HepG2 (cell line): ENCODE measurements around the gene ZSCAN21. TPM values are rescaled to one million over a fixed set of nuclear protein-coding genes. Genes with fewer than 3 reads are reported as not detected.

Experiments
- CAMTA2 ChIP-seq: sonication (generic); formaldehyde crosslinking; IDR thresholded peaks from 2 replicates; pipeline ENCODE4 v1.4.0; 2020; ENCODE audit warnings: mild to moderate bottlenecking, missing genetic modification reagents, borderline replicate concordance
- DDIT3 ChIP-seq: sonication (generic); formaldehyde crosslinking; IDR thresholded peaks from 2 replicates; pipeline ENCODE4 v1.4.0; 2020; ENCODE audit warnings: mild to moderate bottlenecking, missing genetic modification reagents
- ELF1 ChIP-seq: sonication (generic); formaldehyde crosslinking; IDR thresholded peaks from 2 replicates; pipeline ENCODE4 v1.4.0; 2020; ENCODE audit warnings: missing genetic modification reagents
- GFI1 ChIP-seq: sonication (generic); formaldehyde crosslinking; IDR thresholded peaks from 2 replicates; pipeline ENCODE4 v1.5.0; 2020; ENCODE audit warnings: missing genetic modification reagents, mild to moderate bottlenecking, borderline replicate concordance
- GTF2F1 ChIP-seq: fragments of 150-350 bp; IDR thresholded peaks from 2 replicates; pipeline ENCODE4 v1.6.1; 2014; ENCODE audit warnings: low read length
- HCFC1 ChIP-seq: fragments of 150-350 bp; IDR thresholded peaks from 2 replicates; pipeline ENCODE4 v1.6.1; 2014; ENCODE audit warnings: low read depth, low read length
- KLF9 ChIP-seq: IDR thresholded peaks from 2 replicates; pipeline ENCODE4 v1.6.1; 2016; ENCODE audit warnings: low read depth
- PCBP2 ChIP-seq: fragments of 200-400 bp; formaldehyde crosslinking; optimal IDR thresholded peaks from 2 replicates; pipeline ENCODE3; 2018; ENCODE audit warnings: low read length, low read depth; ENCODE audit not compliant: poor library complexity, severe bottlenecking
- PHF21A ChIP-seq: sonication (generic); formaldehyde crosslinking; IDR thresholded peaks from 2 replicates; pipeline ENCODE4 v1.5.0; 2020; ENCODE audit warnings: mild to moderate bottlenecking, missing genetic modification reagents
- POLR2G ChIP-seq: fragments of 200-400 bp; formaldehyde crosslinking; IDR thresholded peaks from 2 replicates; pipeline ENCODE4 v1.6.1; 2018; ENCODE audit warnings: mild to moderate bottlenecking, low read depth, low read length, moderate library complexity
- PRDM10 ChIP-seq: sonication (generic); formaldehyde crosslinking; IDR thresholded peaks from 2 replicates; pipeline ENCODE4 v1.4.0; 2020; ENCODE audit warnings: low read depth, missing genetic modification reagents
- TSC22D2 ChIP-seq: sonication (generic); formaldehyde crosslinking; IDR thresholded peaks from 2 replicates; pipeline ENCODE4 v1.5.1; 2020; ENCODE audit warnings: missing genetic modification reagents, mild to moderate bottlenecking, borderline replicate concordance
- ZNF275 ChIP-seq: sonication (generic); formaldehyde crosslinking; IDR thresholded peaks from 2 replicates; pipeline ENCODE4 v1.8.0; 2022; ENCODE audit warnings: missing genetic modification reagents, mild to moderate bottlenecking, inconsistent platforms, borderline replicate concordance
- ZNF564 ChIP-seq: sonication (generic); formaldehyde crosslinking; IDR thresholded peaks from 2 replicates; pipeline ENCODE4 v1.8.1; 2023; ENCODE audit warnings: mild to moderate bottlenecking, missing genetic modification reagents
- ZNF615 ChIP-seq: sonication (generic); formaldehyde crosslinking; IDR thresholded peaks from 2 replicates; pipeline ENCODE4 v1.5.0; 2020; ENCODE audit warnings: mild to moderate bottlenecking, missing genetic modification reagents, borderline replicate concordance
- ZNF768 ChIP-seq: sonication (generic); formaldehyde crosslinking; IDR thresholded peaks from 2 replicates; pipeline ENCODE4 v1.4.0; 2020; ENCODE audit warnings: missing genetic modification reagents
- ZNF775 ChIP-seq: sonication (generic); formaldehyde crosslinking; IDR thresholded peaks from 2 replicates; pipeline ENCODE4 v1.4.0; 2020; ENCODE audit warnings: missing genetic modification reagents, mild to moderate bottlenecking, moderate library complexity, borderline replicate concordance
- ZSCAN30 ChIP-seq: sonication (generic); formaldehyde crosslinking; IDR thresholded peaks from 2 replicates; pipeline ENCODE4 v1.5.0; 2020; ENCODE audit warnings: mild to moderate bottlenecking, missing genetic modification reagents
- polyA plus RNA-seq, 8 experiments: library from polyadenylated mRNA; depleted of rRNA in 3 of 8; stranded (reverse) in 7 of 8; unstranded in 1 of 8; fragments of >200 nt; fragmentation: Illumina TruSeq in 4 of 8; extraction: Trizol in 4 of 8; gene quantifications; 2 replicates each; pipeline versions ENCODE4 v1.2.1 to v1.2.3, GENCODE V29; 2011 to 2016; ENCODE audit warnings: low read depth in 4 of 8, missing spikeins in 1 of 8, mixed read lengths in 1 of 8; ENCODE audit not compliant: insufficient read depth in 1 of 8
- total RNA-seq, 5 experiments: library from RNA; depleted of rRNA; stranded (reverse); fragments of >200 nt; fragmentation: Illumina TruSeq; extraction: Trizol; gene quantifications; 2 replicates each; pipeline ENCODE4 v1.2.3, GENCODE V29; 2016; ENCODE audit warnings: low read depth in 1 of 5
- TF ChIP-seq, protein P1 (sequence below): sonication (generic); formaldehyde crosslinking; IDR thresholded peaks from 2 replicates; pipeline ENCODE4 v1.5.0; 2020; ENCODE audit warnings: mild to moderate bottlenecking, missing genetic modification reagents
- TF ChIP-seq, protein P2 (sequence below): sonication (generic); formaldehyde crosslinking; IDR thresholded peaks from 2 replicates; pipeline ENCODE4 v1.5.0; 2020; ENCODE audit warnings: missing genetic modification reagents, mild to moderate bottlenecking, borderline replicate concordance
- TF ChIP-seq, protein P3 (sequence below): sonication (generic); formaldehyde crosslinking; IDR thresholded peaks from 2 replicates; pipeline ENCODE4 v1.4.0; 2020; ENCODE audit warnings: mild to moderate bottlenecking, missing genetic modification reagents

The ZSCAN21 gene
- total and polyA plus RNA-seq, 2 of the 13 experiments (the other 11 are each of a cell fraction or from before 2014, with no cell fraction given), result 7.0 to 10.0 TPM

DNA sequence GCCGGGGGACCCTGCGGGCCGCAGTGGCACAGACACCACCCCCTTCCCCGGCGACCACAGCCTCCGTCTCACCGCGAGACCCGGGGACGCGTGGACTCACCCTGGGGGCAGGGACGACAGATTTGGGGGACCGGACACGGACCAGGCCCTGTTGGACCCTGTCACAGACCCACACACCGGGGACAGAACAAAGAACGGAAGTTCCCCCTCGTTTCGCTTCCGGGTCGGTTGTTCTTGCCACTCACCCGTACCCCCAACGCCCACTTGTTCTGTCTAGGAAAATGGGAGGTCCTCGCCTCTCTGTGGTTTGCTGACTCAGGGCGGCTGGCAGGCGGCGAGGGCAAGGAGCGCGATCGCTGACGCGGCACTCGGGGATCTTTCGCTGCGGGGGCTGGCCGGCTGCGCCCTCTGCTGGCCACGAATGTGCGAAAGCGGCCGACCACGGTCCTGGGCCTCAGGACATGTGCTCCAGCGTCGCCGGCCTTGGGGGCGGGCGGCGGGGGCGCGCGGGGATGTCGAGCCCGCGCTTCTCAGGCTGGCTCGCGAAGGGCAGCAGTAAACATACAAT, 32.0 kb downstream of the ZSCAN21 start, which contains the start of gene ZNF3 (continued):
- TF ChIP-seq GTF2F1 (no peak), KLF9 (CRISPR knock-in tag) (0 out of 2 replicates have a peak, but pooled peaks have one; percentile 74), HCFC1 (peak; percentile 77), ZNF768 (CRISPR knock-in tag) (peak; percentile 53; the same call in 1 of the 2 replicates), ZNF275 (CRISPR knock-in tag) (peak; percentile 89), ZSCAN30 (CRISPR knock-in tag) (peak; percentile 67; the same call in 1 of the 2 replicates), DDIT3 (CRISPR knock-in tag) (no peak), TSC22D2 (peak; percentile 94; the same call in 1 of the 2 replicates), PRDM10 (CRISPR knock-in tag) (peak; percentile 85), PCBP2 (no peak), PHF21A (peak; percentile 94), ZNF564 (peak; percentile 94), ZNF615 (CRISPR knock-in tag) (peak; percentile 42; the same call in 1 of the 2 replicates), ELF1 (peak; percentile 90), ZNF775 (CRISPR knock-in tag) (no peak), POLR2G (peak; percentile 78; the same call in 1 of the 2 replicates), GFI1 (CRISPR knock-in tag) (peak; percentile 82), CAMTA2 (CRISPR knock-in tag) (peak; percentile 96)
- TF ChIP-seq, protein P1, sequence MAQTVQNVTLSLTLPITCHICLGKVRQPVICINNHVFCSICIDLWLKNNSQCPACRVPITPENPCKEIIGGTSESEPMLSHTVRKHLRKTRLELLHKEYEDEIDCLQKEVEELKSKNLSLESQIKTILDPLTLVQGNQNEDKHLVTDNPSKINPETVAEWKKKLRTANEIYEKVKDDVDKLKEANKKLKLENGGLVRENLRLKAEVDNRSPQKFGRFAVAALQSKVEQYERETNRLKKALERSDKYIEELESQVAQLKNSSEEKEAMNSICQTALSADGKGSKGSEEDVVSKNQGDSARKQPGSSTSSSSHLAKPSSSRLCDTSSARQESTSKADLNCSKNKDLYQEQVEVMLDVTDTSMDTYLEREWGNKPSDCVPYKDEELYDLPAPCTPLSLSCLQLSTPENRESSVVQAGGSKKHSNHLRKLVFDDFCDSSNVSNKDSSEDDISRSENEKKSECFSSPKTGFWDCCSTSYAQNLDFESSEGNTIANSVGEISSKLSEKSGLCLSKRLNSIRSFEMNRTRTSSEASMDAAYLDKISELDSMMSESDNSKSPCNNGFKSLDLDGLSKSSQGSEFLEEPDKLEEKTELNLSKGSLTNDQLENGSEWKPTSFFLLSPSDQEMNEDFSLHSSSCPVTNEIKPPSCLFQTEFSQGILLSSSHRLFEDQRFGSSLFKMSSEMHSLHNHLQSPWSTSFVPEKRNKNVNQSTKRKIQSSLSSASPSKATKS, result peak; percentile 52; the same call in 1 of the 2 replicates
- TF ChIP-seq, protein P2, sequence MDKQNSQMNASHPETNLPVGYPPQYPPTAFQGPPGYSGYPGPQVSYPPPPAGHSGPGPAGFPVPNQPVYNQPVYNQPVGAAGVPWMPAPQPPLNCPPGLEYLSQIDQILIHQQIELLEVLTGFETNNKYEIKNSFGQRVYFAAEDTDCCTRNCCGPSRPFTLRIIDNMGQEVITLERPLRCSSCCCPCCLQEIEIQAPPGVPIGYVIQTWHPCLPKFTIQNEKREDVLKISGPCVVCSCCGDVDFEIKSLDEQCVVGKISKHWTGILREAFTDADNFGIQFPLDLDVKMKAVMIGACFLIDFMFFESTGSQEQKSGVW (CRISPR knock-in tag), result 0 out of 2 replicates have a peak, but pooled peaks have one; percentile 54
- TF ChIP-seq, protein P3, sequence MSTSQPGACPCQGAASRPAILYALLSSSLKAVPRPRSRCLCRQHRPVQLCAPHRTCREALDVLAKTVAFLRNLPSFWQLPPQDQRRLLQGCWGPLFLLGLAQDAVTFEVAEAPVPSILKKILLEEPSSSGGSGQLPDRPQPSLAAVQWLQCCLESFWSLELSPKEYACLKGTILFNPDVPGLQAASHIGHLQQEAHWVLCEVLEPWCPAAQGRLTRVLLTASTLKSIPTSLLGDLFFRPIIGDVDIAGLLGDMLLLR, result peak; percentile 90
